Epithelial cell of prostate (primary cell): ENCODE measurements around the gene NHS.

Experiments
- DNase-seq: peaks from one replicate; pipeline ENCODE4 v3.0.0-alpha.2; 2011; ENCODE audit warnings: low read depth, low spot score
- H3K27ac ChIP-seq: fragments of 450-650 bp; 2 replicates; pipeline ENCODE4 v1.5.1; 2017; ENCODE audit warnings: mild to moderate bottlenecking

Gene NHS

GRCh38 chrX:17643528-17643927 is 268.5 kb downstream of the NHS start:
- H3K27ac ChIP-seq = no peak overlapping the region
- DNase-seq = no peak

- DNase-seq = no peak
- H3K27ac ChIP-seq = no peak overlapping the region
These were observed 269.0 kb downstream of the NHS start for GRCh38 chrX:17644001-17644400.

- no peak for DNase-seq
- no peak overlapping the region for H3K27ac ChIP-seq
These were observed 279.1 kb downstream of the NHS start for GRCh38 chrX:17654116-17654515.

GRCh38 chrX:17655211-17656034 is 280.4 kb downstream of the NHS start:
- DNase-seq = no peak
- no peak overlapping the region for H3K27ac ChIP-seq

- DNase-seq = no peak
- H3K27ac ChIP-seq = no peak overlapping the region
These were observed 281.0 kb downstream of the NHS start for GRCh38 chrX:17656035-17656418.

GRCh38 chrX:17656556-17656955 is 281.6 kb downstream of the NHS start:
- no peak overlapping the region for H3K27ac ChIP-seq
- no peak for DNase-seq

- DNase-seq = no peak
- no peak overlapping the region for H3K27ac ChIP-seq
These were observed 287.4 kb downstream of the NHS start for GRCh38 chrX:17662391-17662790.

- no peak for DNase-seq
- no peak overlapping the region for H3K27ac ChIP-seq
These were observed 293.9 kb downstream of the NHS start for GRCh38 chrX:17668929-17669328.

GRCh38 chrX:17669458-17669857 is 294.5 kb downstream of the NHS start:
- H3K27ac ChIP-seq = no peak overlapping the region
- DNase-seq = no peak

- H3K27ac ChIP-seq = no peak overlapping the region
- DNase-seq = no peak
These were observed 294.9 kb downstream of the NHS start for GRCh38 chrX:17669891-17670290.

GRCh38 chrX:17670874-17671273 is 295.9 kb downstream of the NHS start:
- no peak for DNase-seq
- no peak overlapping the region for H3K27ac ChIP-seq

GRCh38 chrX:17674601-17675000 is 299.6 kb downstream of the NHS start:
- DNase-seq = no peak
- H3K27ac ChIP-seq = no peak overlapping the region

GRCh38 chrX:17679261-17679660 is 304.3 kb downstream of the NHS start:
- no peak overlapping the region for H3K27ac ChIP-seq

GRCh38 chrX:17679820-17680219 is 304.8 kb downstream of the NHS start:
- H3K27ac ChIP-seq = no peak overlapping the region
- no peak for DNase-seq

More at GRCh38 chrX:17679261-17679660, 304.3 kb downstream of the NHS start:
- no peak for DNase-seq

GRCh38 chrX:17680732-17681413 is 305.9 kb downstream of the NHS start:
- H3K27ac ChIP-seq = no peak overlapping the region
- no peak for DNase-seq

- H3K27ac ChIP-seq = no peak overlapping the region
- no peak for DNase-seq
These were observed 307.3 kb downstream of the NHS start for GRCh38 chrX:17682259-17682658.

GRCh38 chrX:17685026-17685425 is 310.0 kb downstream of the NHS start:
- H3K27ac ChIP-seq = no peak overlapping the region
- no peak for DNase-seq

- no peak overlapping the region for H3K27ac ChIP-seq
- DNase-seq = no peak
These were observed 312.6 kb downstream of the NHS start for GRCh38 chrX:17687648-17688047.

GRCh38 chrX:17689971-17690409 is 315.0 kb downstream of the NHS start:
- DNase-seq = no peak
- no peak overlapping the region for H3K27ac ChIP-seq

GRCh38 chrX:17692709-17693346 is 317.8 kb downstream of the NHS start:
- no peak for DNase-seq
- no peak overlapping the region for H3K27ac ChIP-seq

- no peak for DNase-seq
- H3K27ac ChIP-seq = no peak overlapping the region
These were observed 322.2 kb downstream of the NHS start for GRCh38 chrX:17697191-17697590.
